Activated CD8-positive, alpha-beta T cell treated with anti-CD3 and anti-CD28 coated beads for 36 hours (primary cell): ENCODE results near the gene FBXL20. TPM values are rescaled to one million over a fixed set of nuclear protein-coding genes. Genes with fewer than 3 reads are reported as not detected.

ENCODE experiments used
- ATAC-seq: fragments of 200-7000 bp; cut with Tn5 transposase; one replicate; pipeline ENCODE4 v1.10.0; 2021; ENCODE audit warnings: mild to moderate bottlenecking, moderate library complexity
- CTCF ChIA-PET: fragments of 350-600 bp; sonication (Branson Sonifier 250); formaldehyde crosslinking; loops from one replicate; lab custom pipeline; 2021; ENCODE audit warnings: antibody characterized with exemption; lab: Charles Lee
- POLR2A ChIA-PET: fragments of 350-600 bp; sonication (Branson Sonifier 250); formaldehyde crosslinking; loops from one replicate; lab custom pipeline; 2021; ENCODE audit warnings: antibody characterized with exemption; lab: Charles Lee
- DNase-seq: peaks from one replicate; pipeline ENCODE4 v3.0.0-alpha.2; 2020
- H3K27ac Mint-ChIP-seq: one replicate; pipeline ENCODE4 v1.8.0; 2021; ENCODE audit warnings: mild to moderate bottlenecking, mixed read lengths
- H3K27me3 Mint-ChIP-seq: one replicate; pipeline ENCODE4 v1.8.0; 2021; ENCODE audit warnings: mixed read lengths
- H3K36me3 Mint-ChIP-seq: one replicate; pipeline ENCODE4 v1.8.0; 2021; ENCODE audit warnings: low read depth, mixed read lengths
- H3K4me1 Mint-ChIP-seq: one replicate; pipeline ENCODE4 v1.8.0; 2021; ENCODE audit warnings: low read depth, mixed read lengths
- H3K4me3 Mint-ChIP-seq: one replicate; pipeline ENCODE4 v1.8.0; 2021; ENCODE audit warnings: mild to moderate bottlenecking, moderate library complexity, mixed read lengths
- H3K9me3 Mint-ChIP-seq: one replicate; pipeline ENCODE4 v1.8.0; 2021; ENCODE audit warnings: mixed read lengths
- CTCF ChIP-seq: fragments of 200-600 bp; IDR thresholded peaks from one replicate; pipeline ENCODE4 v1.8.0; 2022; ENCODE audit warnings: antibody characterized with exemption, mild to moderate bottlenecking
- intact Hi-C: fragments of 100-400 bp; cut with micrococcal nuclease; formaldehyde crosslinking; loops from one replicate; pipeline ENCODE4 v1.10.0; 2022
- total RNA-seq, 2 experiments: library from RNA; stranded (reverse); gene quantifications; one replicate each; pipeline ENCODE4 v1.2.3, GENCODE V29; 2021

FBXL20 gene
- total RNA-seq, 2 experiments from 2014 or later: 17.7 to 19.1 TPM

- TF ChIP-seq CTCF: no peak
- Mint-ChIP-seq H3K36me3 (peaks cover 7% of the 10 kb centered on the region), H3K27me3 (no peaks in the 10 kb centered on the region), H3K4me3 (peak overlapping the region; percentile 44), H3K9me3 (no peaks in the 10 kb centered on the region), H3K4me1 (peaks cover 38% of the 10 kb centered on the region), H3K27ac (peak overlapping the region; percentile 77)
- ATAC-seq: peak; percentile 86
- POLR2A ChIA-PET: interaction anchor here (1.3 to 2.8 kb wide), 8 partner anchors 9 to 57 kb away, joined by 3 to 16 read pairs (median 6); partner anchors contain the start of gene RPL19
- DNase-seq: peak; percentile 92
- intact Hi-C loops: loop anchor here (10.0 kb wide), 1 partner anchor 195 kb away; the partner anchor contains the start of gene FBXL20
- CTCF ChIA-PET: interaction anchor here (1.0 to 27.4 kb wide), 7 partner anchors 9 to 226 kb away, joined by 3 to 516 read pairs (median 23); partner anchors contain the start of genes ARL5C, RPL19 and STAC2
Measured at GRCh38 chr17:39209317-39210092, 191.9 kb downstream of the FBXL20 start.

GRCh38 chr17:39208893-39209292 is 192.5 kb downstream of the FBXL20 start:
- H3K27me3 Mint-ChIP-seq: no peaks in the 10 kb centered on the region
- TF ChIP-seq CTCF: no peak
- POLR2A ChIA-PET: interaction anchor here (1.3 to 2.8 kb wide), 8 partner anchors 9 to 56 kb away, joined by 3 to 16 read pairs (median 6); partner anchors contain the start of gene RPL19
- DNase-seq: peak; percentile 69
- H3K27ac Mint-ChIP-seq: peak overlapping the region; percentile 36
- H3K4me1 Mint-ChIP-seq: peaks cover 42% of the 10 kb centered on the region
- CTCF ChIA-PET: interaction anchor here (0.9 to 27.4 kb wide), 8 partner anchors 9 to 226 kb away, joined by 3 to 516 read pairs (median 14); partner anchors contain the start of genes ARL5C, RPL19 and STAC2
- intact Hi-C loops: loop anchor here (10.0 kb wide), 1 partner anchor 196 kb away; the partner anchor contains the start of gene FBXL20
- H3K9me3 Mint-ChIP-seq: no peaks in the 10 kb centered on the region
- H3K36me3 Mint-ChIP-seq: peaks cover 13% of the 10 kb centered on the region
- ATAC-seq: peak; percentile 14
- peak overlapping the region; percentile 44 for H3K4me3 Mint-ChIP-seq

- Mint-ChIP-seq H3K9me3 (no peaks in the 10 kb centered on the region), H3K27me3 (no peaks in the 10 kb centered on the region), H3K36me3 (peaks cover 21% of the 10 kb centered on the region), H3K4me1 (peaks cover 46% of the 10 kb centered on the region), H3K27ac (peak overlapping the region; percentile 15), H3K4me3 (peak overlapping the region; percentile 21)
- ChIA-PET CTCF (interaction anchor here (0.9 to 27.4 kb wide), 8 partner anchors 11 to 225 kb away, joined by 3 to 516 read pairs (median 14); partner anchors contain the start of gene ARL5C), POLR2A (interaction anchor here (0.6 to 2.8 kb wide), 9 partner anchors 8 to 55 kb away, joined by 3 to 16 read pairs (median 6); partner anchors contain the start of gene RPL19)
- TF ChIP-seq CTCF: no peak
- ATAC-seq (peak; percentile 21), DNase-seq (peak; percentile 68)
- intact Hi-C loops: loop anchor here (10.0 kb wide), 1 partner anchor 197 kb away; the partner anchor contains the start of gene FBXL20
Measured at GRCh38 chr17:39208136-39208535, 193.3 kb downstream of the FBXL20 start.

GRCh38 chr17:39205112-39205526 is 196.3 kb downstream of the FBXL20 start:
- H3K27ac Mint-ChIP-seq: peak overlapping the region; percentile 71
- no peaks in the 10 kb centered on the region for H3K9me3 Mint-ChIP-seq
- ATAC-seq (no peak), DNase-seq (no peak)
- H3K4me3 Mint-ChIP-seq: no peak overlapping the region
- H3K27me3 Mint-ChIP-seq: no peaks in the 10 kb centered on the region
- H3K36me3 Mint-ChIP-seq: peaks cover 50% of the 10 kb centered on the region
- CTCF ChIA-PET: interaction anchor here (2.2 to 27.4 kb wide), 4 partner anchors 30 to 44 kb away, joined by 10 to 516 read pairs (median 113); no protein-coding TSS in a partner anchor
- no peak for TF ChIP-seq CTCF
- POLR2A ChIA-PET: interaction anchor here (0.9 to 5.2 kb wide), 4 partner anchors 9 to 40 kb away, joined by 3 to 39 read pairs (median 16); no protein-coding TSS in a partner anchor
- intact Hi-C loops: loop anchor here (10.0 kb wide), 1 partner anchor 200 kb away; the partner anchor contains the start of gene FBXL20
- peaks cover 57% of the 10 kb centered on the region for H3K4me1 Mint-ChIP-seq
